ENCODE measurements around the gene ADARB2.
"Not testable (repeated sequence)": the region's sequence is repeated elsewhere in the genome, so short reads cannot be mapped to it uniquely, and the experiment has no call there.

The ADARB2 gene

DNA sequence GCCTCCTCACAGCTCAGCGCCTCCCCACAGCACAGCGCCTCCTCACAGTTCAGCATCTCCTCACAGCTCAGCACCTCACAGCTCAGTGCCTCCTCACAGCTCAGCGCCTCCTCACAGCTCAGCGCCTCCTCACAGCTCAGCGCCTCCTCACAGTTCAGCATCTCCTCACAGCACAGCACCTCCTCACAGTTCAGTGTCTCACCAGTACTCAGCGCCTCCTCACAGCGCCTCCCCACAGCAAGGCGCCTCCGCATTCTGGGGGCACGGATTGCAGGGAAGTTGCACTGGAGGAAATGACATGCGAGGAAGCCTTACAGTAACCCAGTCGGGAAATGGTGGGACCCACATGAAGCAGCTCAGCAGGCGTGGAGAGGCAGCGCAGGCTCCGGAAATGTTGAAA lies 409.6 kb downstream of the ADARB2 start:
- DNase-seq = no peak

DNA sequence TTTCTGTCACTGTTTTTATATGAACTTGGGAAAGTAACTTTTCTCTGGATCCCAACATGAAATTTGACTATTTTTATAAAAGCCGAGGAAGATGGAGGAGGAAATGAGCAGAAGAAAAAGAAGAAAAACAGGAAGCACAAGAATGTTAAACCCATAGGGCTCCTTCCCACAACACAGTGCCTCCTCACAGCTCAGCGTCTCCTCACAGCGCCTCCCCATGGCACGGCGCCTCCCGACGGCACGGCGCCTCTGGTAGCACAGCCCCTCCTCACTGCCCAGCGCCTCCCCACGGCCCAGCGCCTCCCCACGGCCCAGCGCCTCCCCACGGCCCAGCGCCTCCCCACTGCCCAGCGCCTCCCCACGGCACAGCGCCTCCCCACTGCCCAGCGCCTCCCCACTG lies 410.8 kb downstream of the ADARB2 start:
- DNase-seq = not testable (repeated sequence)

DNA sequence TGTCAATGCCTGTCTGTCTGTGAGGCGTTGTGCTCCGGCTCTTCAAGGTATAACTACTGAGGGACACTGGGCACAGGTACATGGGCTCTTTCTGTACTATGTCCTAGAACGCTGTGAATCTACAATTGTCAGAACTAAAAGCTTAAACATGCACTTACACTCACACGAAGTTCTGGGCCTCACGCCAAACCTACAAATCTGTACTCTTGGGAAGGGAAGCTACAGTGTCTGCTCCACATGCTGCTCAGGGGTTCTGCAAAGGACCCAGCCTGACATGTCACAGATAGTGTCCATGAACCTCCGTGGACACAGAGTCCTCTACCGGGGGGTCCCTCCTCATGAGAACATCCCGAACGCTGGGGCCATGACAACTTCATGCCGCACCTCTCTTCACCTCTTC lies 412.4 kb downstream of the ADARB2 start:
- DNase-seq = no peak

DNA sequence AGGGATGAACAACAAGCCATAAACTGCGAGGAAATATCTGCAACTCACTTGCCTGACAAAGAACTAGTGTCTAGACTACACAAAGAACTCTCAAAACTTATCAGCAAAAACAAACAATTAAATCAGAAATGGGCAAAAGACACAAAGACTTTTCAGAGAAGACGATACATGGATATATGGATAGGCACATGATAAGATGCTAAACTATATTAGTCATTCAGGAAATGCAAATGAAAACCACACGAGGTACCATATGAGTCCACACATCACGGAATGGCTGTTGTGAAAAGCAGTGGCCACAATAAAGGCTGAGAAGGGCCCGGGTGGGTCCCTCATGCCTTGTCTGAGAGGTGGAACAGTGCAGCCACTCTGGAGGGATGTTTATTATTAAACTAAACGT lies 413.4 kb downstream of the ADARB2 start:
- no peak for DNase-seq

DNA sequence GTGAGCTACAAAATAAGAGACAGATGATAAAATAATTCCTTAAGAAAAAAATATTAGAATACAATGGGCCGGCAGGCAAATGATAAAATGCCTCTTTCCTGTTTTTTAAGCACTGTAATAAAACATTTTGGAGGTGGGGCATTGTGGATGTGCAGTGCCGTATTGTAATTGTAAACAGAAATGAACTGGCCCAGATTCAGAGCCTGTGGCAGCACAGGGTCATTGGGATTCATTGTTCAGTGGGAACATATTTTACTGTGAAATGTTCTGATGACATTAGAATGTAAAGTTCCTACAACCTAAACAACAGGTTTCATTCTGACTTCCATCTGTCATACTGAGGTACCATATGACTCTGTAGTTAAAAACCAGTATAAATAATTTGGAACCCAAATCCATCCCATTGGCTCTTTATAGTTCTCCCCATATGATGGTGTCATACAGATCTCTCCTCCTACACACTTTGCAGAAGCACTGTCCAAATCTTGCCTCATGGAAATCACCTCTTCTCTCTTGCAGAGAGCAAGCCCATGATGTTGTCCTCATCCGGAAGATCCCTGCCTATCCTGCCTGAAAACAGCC lies 416.5 kb downstream of the ADARB2 start:
- no peak for DNase-seq

DNA sequence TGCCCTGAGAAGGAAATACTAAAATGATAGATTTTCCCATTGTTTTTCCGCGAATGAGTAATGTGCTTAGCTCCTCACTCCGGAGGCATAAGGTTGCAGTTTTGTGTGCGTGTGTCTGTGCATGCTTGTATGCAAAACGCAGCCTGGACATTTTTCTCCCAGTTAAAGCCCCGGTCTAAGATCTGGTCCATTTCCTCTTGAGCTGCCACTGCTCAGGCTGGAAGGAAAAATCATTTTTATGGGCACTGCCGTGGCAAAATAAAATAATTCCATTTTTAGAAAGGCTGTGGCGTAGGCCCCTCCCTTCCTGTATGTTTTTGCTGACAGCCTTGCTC lies 420.5 kb downstream of the ADARB2 start:
- no peak for DNase-seq

DNA sequence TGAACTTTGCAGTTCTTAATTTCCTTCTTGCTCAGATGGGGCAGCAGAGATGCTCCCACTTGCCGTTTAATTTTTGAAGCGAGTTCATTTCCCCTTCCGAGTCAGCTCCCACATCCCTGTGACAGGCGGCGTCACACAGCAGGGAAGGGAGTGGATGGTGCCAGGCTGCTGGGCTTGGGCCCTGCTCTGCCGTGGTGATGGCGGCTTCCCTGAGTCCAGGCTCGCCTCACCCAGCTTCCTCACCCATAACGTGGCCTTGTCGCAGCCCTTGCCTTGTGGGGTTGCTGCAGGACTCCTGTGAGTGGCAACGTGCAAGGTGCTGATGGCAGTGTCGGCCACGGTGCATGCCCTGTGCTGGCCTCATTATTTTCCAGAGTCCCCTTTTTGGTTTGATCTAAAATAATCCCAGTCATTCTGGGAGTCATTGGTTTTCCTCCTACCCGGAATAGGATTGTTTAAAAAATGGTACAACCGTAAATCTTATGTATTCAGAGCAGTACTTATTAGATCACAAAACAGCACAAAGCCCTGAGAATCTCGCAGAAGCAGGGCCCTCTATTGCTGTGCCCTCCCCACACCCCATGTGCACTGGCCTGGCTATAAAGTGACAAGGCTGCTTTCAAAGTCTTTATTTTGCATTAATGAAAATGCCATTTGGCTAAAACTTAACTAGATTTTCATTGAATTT lies 421.1 kb downstream of the ADARB2 start:
- no peak for DNase-seq

DNA sequence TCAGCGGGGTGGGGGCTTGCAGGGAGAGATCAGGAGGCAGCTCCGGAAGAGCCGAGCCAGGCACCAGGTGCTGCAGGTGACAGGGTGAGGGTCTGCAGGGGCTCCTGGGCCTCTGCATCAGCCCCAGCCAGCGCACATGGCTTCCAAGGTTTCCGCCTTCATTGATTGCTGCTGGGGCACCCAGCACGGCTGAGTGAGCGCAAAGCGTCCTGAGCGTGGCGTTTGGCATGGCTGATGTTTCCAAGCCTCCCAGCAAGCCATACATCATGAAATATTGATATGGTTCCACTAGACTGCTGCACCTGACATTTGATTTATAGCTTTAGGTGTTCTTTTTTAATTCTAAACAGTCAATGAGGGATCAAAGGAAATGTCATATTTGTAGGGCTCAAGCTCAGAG lies 422.1 kb downstream of the ADARB2 start:
- no peak for DNase-seq

DNA sequence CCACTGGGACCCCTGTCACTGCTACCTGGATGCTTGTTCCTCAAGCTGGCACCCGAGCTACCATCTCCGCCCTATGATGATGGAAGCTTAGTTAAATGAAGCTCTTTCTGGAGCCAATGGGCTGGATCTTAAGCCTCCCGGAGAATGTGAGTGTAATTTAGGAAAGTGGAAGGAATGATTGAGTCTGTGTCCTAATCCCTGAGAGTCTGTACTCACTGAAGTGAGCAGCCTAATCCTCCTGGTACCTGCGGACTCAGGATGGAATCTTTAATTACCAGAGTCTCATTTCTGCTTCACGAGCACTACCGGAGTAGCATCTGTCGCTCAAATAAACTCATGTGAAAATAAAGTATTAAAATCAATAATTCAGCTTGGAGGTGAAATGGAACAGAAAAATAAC lies 425.6 kb downstream of the ADARB2 start:
- DNase-seq = no peak

DNA sequence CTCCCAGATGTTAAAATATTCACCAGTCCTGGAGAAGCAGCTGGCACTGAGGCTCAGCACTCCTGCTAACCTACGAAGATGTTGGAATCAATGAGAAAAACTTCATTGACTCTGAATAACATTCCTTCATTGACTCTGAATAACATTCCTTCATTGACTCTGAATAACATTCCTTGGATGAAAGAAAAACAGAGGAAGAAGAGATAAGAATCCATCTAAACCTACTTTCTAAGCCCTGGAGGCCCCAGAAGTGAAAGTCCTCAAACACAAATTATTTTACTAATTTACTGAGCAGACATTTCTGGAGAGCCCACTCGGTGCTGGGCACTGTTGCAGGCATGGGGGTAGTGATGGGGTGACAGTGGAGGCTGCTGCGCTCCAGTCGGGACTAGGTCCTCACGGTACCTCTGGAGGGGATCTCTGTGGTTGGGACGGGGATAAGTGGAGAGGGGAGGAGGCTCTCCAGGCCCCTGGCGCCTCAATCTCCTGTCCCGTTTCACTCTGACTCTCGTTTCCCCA lies 427.0 kb downstream of the ADARB2 start:
- DNase-seq = no peak

DNA sequence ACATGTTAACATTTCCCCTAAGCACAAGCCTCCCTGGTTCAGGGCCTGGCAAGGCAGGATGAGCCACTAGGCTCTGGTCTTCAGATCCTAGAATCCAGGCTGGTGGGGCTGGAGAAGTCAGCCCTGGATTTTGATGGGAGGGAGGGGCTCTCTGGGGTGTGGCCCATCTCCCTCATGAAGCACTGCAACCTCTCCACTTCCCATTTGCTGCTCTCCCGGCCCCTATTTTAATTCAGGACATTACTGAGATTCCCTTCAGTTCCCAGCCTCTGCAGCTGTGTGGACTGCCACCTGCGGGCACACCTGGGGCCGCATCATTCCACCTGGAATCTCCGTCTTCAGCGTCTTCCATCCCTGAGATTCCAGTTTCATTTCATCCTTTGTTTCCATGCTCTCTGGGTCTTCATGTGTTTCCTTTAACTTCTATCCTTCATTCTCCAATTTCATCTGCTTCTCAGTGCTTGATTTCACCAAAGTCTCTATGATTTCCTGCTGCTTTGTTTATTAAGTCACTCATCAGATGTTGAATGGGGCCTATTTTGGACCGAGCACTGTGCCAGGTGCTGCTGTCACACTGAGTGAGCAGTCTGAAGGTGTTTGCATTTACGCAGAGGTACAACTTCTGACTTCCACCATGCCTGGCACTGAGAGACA lies 427.6 kb downstream of the ADARB2 start:
- no peak for DNase-seq

DNA sequence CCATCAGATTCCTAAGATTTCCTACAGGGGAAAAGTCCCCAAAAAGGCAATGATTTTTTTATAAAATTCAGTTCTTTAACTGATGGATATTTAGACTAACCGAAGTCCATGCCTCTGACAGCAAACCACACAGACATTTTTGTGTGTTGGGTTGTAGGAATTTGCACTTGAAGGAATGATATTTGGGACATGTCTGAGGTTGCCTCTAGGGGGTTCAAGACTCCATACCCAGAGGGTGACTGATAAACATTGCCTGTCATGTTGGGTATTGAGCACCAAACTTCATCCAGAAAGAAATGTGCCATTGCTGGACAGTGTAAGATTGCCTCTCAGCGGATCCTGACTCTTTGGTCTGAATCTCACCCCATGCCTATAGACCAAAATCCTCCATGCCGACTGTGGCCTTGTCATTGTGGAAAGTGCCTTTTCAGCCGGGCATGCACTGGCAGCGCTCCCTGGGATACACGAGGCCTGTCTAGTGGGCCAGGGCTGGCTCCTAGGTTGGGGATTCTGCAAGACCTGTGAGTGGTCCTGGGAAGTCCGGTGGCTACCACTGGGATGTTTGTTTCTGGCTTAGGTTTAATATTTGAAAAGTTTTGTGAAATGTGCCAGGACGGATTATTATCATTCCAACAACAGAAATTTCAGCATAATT lies 428.2 kb downstream of the ADARB2 start:
- no peak for DNase-seq

DNA sequence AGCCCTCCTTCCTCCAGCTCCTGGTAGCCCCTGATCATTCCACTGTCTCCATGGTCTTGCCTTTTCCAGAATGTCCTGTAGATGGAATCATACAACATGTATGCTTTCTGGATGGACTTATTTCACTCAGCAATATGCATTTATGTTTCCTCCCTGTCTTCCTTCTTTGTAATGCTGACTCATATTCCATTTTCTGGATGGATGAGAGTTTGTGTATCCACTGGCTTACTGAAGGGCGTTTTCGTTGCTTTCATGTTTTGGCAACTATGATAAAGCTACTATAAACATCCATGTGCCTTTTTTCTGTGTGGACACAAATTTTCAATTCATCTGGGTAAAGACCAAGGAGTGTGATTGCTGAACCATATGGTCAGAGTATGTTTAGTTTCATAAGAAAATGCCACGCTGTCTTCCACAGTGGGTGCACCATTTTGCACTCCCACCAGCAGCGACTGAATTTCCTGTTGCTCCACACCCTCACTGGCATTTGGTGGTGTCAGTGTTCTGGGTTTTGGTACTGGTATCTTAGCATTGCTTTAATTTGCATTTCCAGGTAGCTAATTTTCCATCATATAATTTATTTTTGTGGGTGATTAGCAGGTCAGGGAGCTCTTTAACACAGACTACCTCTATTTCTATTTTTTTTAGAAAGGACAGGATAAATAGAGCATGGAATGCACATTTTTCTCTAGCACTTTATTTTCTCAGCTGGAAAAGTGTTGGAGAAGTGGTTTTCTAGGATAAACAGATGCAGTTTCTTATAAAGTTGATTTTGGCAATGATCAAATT lies 429.0 kb downstream of the ADARB2 start:
- no peak for DNase-seq

DNA sequence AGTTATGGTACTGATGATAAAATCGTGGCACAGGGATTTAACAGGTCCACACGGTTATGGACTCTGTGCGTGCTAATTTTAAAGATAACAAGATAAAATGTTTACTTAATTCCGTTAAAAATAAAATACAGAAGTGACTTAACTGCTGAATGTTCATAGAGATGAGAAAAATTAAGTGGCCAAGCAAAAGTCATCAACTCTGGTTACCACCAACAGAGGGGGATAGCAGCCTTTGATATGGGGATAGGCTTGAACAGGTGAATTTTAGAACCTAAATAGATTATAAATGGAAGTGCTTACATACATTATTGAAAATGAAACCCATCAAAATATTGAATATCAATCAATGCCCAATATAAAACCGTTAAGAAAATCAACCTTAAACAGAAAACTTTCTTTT lies 436.2 kb downstream of the ADARB2 start:
- peak; percentile 1 for DNase-seq

DNA sequence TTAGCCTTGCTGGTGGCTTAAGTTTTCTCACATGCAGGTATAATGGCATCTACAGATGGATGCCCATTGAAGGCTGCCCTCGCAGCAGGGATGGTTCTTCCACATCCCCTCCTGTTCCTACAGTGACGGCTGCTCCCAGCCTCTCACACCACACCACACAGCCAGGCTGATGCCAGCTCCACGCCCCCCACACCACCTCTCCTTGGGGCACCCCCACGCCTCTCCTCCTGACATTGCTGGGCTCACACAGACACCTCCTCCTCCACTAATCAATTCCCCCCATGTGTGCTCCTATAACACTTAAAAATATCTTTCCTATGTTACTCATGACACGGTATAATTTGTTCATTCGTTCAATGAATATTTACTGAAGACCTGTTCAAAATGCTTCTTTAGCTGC lies 437.1 kb downstream of the ADARB2 start:
- DNase-seq = no peak

DNA sequence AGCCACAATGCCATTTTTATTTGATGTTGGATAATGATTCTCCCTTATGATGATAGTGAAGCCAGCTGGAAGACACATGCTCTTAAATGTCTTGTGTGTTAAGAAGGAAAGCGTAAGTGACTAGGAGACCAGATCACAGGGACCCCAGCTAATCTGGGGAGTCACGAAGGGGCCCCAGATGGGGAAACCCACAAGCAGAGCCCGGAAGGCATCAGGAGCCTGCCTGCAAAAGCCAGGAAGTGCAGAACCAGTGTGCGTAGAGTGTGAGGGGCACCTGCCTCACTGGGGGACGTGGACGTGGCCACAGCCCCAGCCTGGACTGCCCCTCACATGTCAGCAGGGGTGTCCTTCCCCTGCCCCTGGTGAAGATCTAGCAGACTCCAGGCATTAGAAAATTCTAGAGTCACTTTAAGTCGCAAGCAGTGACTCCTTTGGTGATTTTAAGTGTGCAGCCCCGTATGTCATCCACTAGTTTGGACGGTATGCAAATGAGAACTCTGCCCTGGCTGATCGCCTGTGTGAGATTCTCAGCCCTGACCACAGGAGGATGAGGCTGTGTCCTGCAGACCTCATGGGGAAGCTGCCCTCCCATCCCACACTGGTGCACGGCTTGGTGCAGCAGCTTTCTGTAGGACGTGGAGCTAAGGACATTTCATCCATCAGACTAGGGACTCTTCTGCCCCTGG lies 438.1 kb downstream of the ADARB2 start:
- DNase-seq = no peak

DNA sequence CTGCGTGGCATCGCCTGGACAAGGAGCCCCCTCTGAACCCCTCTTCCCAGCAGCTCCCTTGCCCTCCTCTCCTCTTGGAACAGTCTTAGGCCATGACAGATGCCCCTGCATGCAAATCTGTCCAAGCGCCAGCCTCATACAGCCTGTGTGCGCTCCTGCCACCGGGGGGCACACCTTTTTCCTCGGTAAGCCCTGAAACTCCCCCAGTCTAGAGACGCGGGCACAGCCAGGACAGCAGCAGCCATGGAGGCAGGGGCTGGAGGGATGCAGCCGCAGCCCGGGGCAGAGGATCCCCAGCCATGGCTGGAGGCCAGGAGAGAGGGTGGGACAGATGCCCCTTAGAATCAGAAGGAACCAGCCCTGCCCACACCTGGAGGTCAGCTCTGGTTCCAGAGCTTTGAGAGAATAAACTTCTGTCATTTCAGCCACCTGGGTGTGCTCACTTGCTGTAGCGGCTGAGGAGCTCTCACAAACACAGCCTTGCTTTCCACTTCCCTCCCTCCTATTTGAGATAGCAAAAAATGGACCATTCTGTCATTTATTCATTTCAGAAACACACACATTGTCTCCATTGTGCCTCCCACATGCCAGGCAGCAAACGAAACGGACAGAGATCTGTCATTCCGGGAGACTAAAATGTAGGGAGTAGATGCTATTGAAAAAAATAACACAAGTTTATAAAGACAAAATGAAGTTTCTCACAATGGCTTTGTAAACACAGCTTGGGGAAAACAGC lies 439.6 kb downstream of the ADARB2 start:
- no peak for DNase-seq

DNA sequence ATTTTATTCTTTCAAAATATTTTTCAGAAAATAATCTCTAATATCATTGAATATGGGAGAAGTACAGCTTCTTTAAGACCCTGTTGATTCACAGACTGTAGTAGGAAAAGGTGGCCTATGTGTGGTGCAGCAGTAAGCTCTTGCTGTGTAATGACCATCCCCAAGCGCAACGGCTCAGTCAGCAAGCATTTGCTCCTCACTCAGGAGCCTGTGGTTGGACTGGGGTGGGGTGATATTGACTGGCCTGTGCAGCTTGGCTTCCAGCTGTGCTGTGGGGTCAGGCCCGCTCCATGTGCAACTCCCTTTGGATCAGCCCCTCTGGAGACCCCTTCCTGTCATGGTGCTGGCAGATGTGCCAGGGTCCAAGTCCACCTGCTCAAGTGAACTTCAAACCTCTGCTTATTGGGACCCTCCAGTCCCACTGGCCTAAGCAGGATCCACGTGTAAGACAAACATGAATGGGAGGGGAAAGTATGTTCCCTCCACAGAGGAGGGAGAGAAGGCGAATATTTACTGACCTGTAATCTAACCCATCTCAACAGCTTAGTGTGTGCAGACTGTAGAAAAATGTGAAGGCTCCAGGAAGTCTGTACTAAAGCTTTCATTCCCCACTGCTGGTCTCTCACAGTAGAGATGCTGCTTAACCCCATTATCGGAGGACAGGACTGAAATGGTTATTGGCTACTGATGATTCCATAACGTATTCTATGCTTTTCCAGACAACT lies 441.4 kb downstream of the ADARB2 start:
- DNase-seq = no peak

DNA sequence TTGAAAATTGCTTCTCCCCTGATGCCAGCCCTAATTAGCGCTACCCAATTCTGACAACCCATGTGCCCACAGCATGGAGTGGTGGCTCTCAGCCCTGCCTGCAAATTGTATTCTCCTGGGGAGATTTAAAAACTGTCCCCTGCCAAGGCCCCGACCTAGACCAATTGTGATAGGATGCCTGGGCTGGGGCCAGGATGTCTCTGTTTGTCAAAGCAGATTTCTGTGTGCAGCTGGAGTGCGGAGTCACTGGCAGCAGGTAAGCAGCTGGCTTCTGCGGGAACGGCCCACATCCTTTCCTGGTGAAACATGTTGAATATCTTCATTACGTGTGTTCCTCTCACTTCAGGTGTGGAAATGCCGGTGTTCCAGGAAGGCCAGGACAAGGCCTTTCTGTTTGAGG lies 442.6 kb downstream of the ADARB2 start:
- DNase-seq = no peak

DNA sequence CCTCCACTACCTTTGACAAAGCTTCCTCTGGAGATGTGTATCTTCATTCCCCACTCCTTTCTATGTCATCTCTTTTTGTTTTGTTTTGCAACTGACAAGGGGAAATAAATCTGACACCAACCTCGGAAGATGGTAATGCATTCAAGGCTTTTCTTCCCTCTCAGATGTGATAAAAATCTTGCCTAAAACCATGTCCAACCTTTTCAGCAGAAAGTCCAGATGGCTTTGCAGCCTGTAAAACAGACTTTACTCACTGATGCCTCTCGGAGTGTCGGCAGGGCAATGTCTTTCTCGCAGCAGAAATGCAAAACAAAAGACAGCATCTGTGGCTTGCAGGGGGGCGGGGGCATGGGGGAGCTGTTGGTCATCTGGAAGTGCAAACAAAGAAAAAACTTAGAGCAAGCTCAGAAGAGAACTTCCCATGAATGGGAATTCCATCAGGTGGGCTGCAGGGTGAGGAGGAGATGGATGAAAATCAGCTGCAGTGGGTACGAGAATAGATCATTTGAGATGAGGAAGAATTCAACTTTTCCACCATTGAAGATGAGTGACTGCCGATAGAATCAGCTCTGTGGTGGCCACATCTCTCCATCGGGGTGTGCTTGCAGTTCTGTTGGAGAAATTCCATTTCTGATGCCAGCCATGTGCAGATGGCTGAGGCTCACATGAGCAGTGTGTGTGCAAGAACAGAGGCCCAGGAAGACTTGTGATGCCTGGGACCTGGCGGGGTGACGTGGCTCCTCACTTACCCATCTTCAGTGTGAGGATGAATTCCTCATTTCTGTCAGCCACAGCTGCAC lies 443.5 kb downstream of the ADARB2 start:
- DNase-seq = no peak

All from NCI-H748 treated with DMSO at 0.1 percent for 48 hours (cell line).